NCI-H1417 (cell line): ENCODE data around the gene ZCCHC8.
A peak's percentile ranks its signal among the peaks of the same experiment; 100 is the strongest.
"Not testable (repeated sequence)": the region's sequence is repeated elsewhere in the genome, so short reads cannot be mapped to it uniquely, and the experiment has no call there.

ENCODE experiments used
- DNase-seq, 3 experiments: peaks; one replicate each; lab custom pipeline; 2025; lab: John Stamatoyannopoulos, UW

Gene ZCCHC8

GRCh38 chr12:122471324-122472226, 29.2 kb downstream of the ZCCHC8 start:
- DNase-seq: peak; percentile 33 to 72 (median 69)

GRCh38 chr12:122470576-122470975, 30.2 kb downstream of the ZCCHC8 start:
- not testable (repeated sequence) for DNase-seq

- DNase-seq: not testable (repeated sequence)
Measured at GRCh38 chr12:122469856-122470255, 30.9 kb downstream of the ZCCHC8 start.

- DNase-seq: no peak
Measured at GRCh38 chr12:122467983-122468382, 32.7 kb downstream of the ZCCHC8 start.

- DNase-seq: not testable (repeated sequence)
Measured at GRCh38 chr12:122464317-122465042, 36.3 kb downstream of the ZCCHC8 start.

- DNase-seq: no peak
Measured at GRCh38 chr12:122460641-122461040, 40.1 kb downstream of the ZCCHC8 start.

- DNase-seq: no peak
Measured at GRCh38 chr12:122460061-122460460, 40.7 kb downstream of the ZCCHC8 start.

GRCh38 chr12:122459211-122459610, 41.5 kb downstream of the ZCCHC8 start:
- DNase-seq: no peak

- no peak for DNase-seq
Measured at GRCh38 chr12:122458105-122459035, 42.4 kb downstream of the ZCCHC8 start.

GRCh38 chr12:122457627-122458026, 43.1 kb downstream of the ZCCHC8 start:
- DNase-seq: no peak

- DNase-seq: no peak
Measured at GRCh38 chr12:122454739-122455138, 46.0 kb downstream of the ZCCHC8 start.

- no peak for DNase-seq
Measured at GRCh38 chr12:122454250-122454721, 46.4 kb downstream of the ZCCHC8 start.

GRCh38 chr12:122452701-122453285, 47.9 kb downstream of the ZCCHC8 start:
- no peak for DNase-seq

- no peak for DNase-seq
Measured at GRCh38 chr12:122449317-122449716, 51.4 kb downstream of the ZCCHC8 start.

GRCh38 chr12:122447825-122448224, 52.9 kb downstream of the ZCCHC8 start:
- DNase-seq: not testable (repeated sequence)

- DNase-seq: not testable (repeated sequence)
Measured at GRCh38 chr12:122446390-122446789, 54.3 kb downstream of the ZCCHC8 start.

GRCh38 chr12:122444071-122444470, 56.7 kb downstream of the ZCCHC8 start:
- not testable (repeated sequence) for DNase-seq

GRCh38 chr12:122438822-122439221, 61.9 kb downstream of the ZCCHC8 start:
- not testable (repeated sequence) for DNase-seq

GRCh38 chr12:122437656-122438121, 63.0 kb downstream of the ZCCHC8 start:
- no peak for DNase-seq

- DNase-seq: no peak
Measured at GRCh38 chr12:122435186-122435585, 65.5 kb downstream of the ZCCHC8 start.

GRCh38 chr12:122429043-122429442, 71.7 kb downstream of the ZCCHC8 start:
- not testable (repeated sequence) for DNase-seq
